Measurements from ENCODE around the gene B3GALNT2.
"Not testable (repeated sequence)": the region's sequence is repeated elsewhere in the genome, so short reads cannot be mapped to it uniquely, and the experiment has no call there.

B3GALNT2 gene

DNA sequence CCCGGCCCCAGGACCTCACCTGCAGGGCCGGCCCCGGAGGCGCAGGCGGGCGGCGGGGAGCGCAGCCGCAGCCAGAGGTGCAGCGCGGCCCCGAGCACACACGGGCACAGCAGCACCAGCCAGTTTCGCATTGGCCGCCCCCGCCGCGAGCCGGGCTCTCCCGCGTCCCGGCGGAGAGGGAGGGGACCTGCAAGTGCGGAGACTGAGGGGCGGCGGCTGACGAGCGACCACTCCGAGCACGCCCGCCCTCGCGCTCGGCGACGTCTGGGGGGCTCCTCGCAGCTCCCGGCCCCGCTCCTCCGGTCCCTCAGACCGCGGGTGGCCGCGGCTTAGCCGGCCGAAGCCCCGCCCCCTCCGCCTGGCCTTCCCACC, at the start of gene B3GALNT2:
Gene B3GALNT2 (minus strand): TSS at position 331 of the 372 bp plus-strand sequence. CDS start 200 bp downstream, at position 131.
- no peak for DNase-seq

DNA sequence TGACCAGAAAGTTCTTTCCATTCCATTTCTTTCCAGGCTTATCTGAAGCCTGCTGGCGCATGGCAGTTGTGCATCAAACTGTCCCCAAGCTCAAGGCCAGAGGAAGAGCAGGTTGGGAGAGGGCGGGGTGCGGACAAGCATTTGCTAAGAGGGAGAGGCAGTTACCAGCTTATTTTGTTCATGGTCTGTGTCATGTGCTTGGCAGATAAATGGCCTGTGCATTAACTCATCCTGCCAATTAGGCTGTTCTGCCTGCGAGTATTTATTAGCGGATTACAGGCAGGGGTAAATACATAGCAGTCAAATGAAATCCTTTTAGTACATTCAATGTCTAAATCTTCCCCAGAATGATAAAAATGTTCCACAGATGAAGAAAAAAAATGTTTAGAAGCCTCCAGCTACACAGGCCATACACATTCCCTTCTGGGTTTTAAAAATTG, 48.9 kb upstream of the B3GALNT2 start:
- DNase-seq = no peak

DNA sequence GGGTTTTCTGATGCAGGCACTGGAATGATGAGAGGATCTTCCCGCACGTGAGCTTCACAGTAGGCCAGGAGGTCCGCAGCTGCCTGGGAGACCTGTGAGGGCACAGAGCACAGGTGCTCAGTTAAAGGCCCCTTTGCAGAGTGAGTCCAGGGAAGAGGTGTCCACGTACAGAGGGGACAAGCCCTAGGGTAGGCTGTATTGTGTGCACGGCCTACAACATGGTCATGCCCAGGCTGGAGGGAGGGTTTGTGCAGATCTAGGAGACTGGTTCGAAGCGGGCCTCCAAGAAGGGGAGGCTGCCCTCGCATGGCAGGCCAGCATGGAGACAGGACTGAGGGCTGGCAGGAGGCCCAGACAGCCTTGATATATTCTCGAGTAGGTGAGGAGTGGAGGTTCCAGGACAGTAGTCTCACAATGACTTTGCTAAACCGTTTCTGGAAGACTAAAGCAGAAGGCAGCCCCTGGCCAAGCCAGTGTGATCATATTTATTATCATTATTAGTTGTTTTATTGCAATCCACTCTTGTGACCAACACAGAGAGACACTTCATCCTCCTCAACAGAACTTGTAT, 48.0 kb upstream of the B3GALNT2 start:
- no peak for DNase-seq

DNA sequence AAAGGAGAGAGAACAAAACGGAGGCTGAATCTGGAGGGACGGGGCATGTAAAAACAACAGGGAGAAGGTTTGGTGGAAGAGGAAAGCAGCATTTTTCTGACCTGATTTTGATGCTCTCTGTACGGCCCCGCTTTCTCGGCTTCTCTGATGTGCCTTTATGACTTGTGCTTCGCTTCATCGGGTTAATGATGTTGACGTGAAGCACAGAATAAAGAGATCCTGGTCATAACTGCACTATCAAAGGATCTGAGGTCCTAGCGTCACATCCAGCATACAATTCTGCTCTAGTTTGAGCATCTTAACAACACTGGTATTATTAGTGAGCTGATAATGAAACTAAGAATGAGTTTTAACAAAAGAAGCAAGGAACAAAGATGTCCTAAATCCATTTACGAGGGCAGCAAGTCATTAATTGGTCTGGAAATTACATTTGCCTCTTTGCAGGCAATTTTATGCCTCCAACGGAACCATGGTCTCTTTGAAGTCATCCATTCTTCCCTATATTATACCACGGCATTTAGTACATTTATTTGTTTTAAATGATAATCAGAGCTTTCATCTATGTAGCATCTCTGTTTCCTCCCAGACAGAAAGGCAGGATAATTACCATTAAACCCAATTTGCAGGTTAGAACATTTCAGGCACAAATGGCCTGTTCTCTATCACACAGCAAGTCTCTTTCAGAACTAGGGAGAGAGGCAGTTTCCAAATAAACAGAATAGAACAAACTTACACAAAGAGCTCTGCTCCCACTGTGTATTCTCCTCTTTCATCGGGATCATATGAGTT, 45.3 kb upstream of the B3GALNT2 start:
- DNase-seq = no peak

GRCh38 chr1:235546369-235547155, 42.3 kb upstream of the B3GALNT2 start:
- not testable (repeated sequence) for DNase-seq

DNA sequence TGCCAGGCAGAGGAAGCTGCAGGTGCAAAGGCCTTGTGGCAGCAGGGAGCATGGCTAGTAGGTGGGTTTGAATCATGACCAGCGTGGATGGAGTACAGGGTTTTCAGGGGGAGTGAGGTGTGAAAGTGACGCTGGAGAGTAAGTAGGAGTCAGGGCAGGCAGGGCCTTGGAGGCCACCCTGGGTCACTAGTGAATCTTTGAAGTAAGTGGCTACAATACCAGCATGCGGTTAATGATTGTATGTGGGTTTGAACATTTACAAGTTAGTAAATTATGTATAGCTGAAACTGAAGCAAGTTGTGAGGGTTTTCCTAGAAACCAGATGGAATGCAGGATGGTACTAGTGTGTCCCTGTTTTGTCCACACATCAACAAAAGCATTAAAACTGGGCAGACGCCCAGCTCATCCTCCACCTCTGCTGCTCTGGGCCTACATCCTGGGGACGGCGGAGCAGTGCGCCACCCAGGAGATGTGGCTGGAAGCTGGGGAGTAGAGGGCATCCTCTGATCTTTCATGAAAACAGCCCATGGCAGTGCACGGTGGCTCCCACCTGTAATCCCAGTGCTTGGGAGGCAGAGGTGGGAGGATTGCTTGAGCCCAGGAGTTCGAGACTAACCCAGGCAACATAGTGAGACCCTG, 41.2 kb upstream of the B3GALNT2 start:
- DNase-seq = no peak

GRCh38 chr1:235542845-235543244, 38.6 kb upstream of the B3GALNT2 start:
- DNase-seq = not testable (repeated sequence)

GRCh38 chr1:235533476-235534168, 29.4 kb upstream of the B3GALNT2 start:
- DNase-seq = no peak

DNA sequence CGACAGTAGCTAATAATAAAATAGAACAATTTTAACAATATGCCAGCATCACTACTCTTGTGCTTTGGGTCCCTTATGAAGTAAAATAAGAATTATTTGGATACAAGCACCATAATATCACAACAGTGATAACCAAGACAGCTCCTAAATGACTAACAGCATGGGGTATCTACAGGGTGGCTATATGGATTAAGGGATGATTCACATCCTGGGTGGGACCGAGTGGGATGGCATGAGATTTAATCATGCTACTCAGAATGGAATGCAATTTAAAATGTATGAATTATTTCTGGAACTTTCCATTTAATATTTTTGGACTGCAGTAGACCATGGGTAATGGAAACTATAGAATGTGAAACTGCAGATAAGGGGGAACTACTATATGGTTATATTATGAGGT, 28.1 kb upstream of the B3GALNT2 start:
- DNase-seq = no peak

GRCh38 chr1:235527196-235527814, 23.1 kb upstream of the B3GALNT2 start:
- DNase-seq = no peak

GRCh38 chr1:235525314-235525713, 21.1 kb upstream of the B3GALNT2 start:
- no peak for DNase-seq

- no peak for DNase-seq
These were observed 12.7 kb upstream of the B3GALNT2 start for GRCh38 chr1:235516862-235517446.

DNA sequence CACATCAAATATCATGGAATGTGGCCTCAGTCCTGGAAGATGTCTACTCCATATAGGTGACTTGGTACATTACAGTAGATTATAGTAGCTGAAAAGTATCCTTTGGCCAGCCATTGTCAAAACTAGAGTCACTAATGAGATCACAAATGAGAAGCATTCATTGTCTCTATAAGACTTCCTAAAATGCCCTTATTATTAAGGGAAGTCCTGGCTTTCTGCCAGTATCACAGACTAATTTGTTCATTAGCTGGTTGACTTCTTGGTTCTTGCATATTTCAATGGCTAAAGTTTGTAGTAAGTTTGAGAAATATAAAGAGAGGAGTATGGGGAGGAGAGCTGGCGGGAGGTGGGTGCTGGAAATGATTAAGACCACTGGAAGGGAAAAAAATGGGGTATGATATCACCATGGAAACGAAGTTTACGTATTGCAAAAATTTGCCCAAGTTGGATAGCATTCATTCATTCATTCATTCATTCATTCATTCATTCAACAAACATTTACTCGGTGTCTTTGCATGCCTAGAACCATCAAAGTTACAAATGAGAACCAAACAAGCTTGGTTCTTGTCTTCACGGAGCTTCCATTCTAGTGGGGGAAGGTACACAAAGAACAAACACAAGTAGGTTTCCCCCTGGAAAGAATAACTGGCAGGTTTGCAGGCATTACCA, 11.7 kb upstream of the B3GALNT2 start:
- DNase-seq = no peak

- DNase-seq = peak; percentile 38
These were observed 9.5 kb upstream of the B3GALNT2 start for GRCh38 chr1:235513495-235514366.

DNA sequence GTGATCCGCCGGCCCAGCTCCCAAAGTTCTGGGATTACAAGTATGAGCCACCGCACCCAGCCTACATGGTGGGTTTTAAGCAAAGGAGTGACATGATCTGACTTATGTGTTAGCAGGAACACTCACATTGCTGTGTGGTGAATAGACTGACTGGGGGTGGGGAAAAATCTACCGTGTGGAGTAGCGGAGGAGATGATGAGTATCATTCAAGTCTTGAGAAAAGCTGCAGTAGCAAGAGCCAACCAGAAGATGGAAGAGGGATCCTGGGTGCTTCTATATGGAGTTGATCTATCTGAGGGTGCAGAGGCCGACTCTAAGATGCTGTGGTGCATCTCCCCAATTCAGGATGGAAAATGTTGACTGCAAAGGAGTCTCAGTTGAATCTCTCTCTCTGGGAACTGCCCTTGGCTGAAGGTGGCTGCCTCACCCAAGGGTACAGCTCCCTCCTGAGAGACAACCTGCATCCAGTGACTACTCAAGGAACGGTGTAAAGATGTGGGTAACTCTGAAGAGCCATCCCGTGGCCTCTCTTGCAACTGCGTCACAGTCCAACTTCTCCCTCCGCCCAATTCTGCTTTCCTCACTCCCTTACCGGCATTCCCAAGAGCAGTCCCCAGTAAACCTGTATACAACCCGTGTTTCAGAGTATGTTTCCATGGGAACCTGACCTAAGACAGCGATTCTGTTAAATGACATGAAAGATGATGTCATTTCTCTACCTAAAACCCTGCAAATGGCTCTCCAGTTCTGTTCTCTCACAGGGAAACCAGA, 7.4 kb upstream of the B3GALNT2 start:
- no peak for DNase-seq

- no peak for DNase-seq
These were observed 6.6 kb upstream of the B3GALNT2 start for GRCh38 chr1:235510823-235511222.

- no peak for DNase-seq
These were observed 3.4 kb upstream of the B3GALNT2 start for GRCh38 chr1:235507623-235508022.

GRCh38 chr1:235504494-235505222, 406 bp upstream of the B3GALNT2 start:
- peak; percentile 98 for DNase-seq
